Kidney epithelial cell (primary cell): ENCODE results near the gene MAP4K3. TPM values are rescaled to one million over a fixed set of nuclear protein-coding genes. Genes with fewer than 3 reads are reported as not detected.

Experiments
- DNase-seq: peaks from one replicate; pipeline ENCODE4 v3.0.0-alpha.2; 2010; ENCODE audit warnings: low read depth
- H3K27me3 ChIP-seq: 2 replicates; pipeline ENCODE4 v1.6.0; 2011; ENCODE audit warnings: low read length; ENCODE audit not compliant: control insufficient read depth, insufficient read depth
- H3K36me3 ChIP-seq: 2 replicates; pipeline ENCODE4 v1.5.1; 2011; ENCODE audit warnings: low read length; ENCODE audit not compliant: control insufficient read depth, insufficient read depth
- H3K4me3 ChIP-seq: 2 replicates; pipeline ENCODE4 v1.5.1; 2011; ENCODE audit warnings: low read depth, mild to moderate bottlenecking, control low read depth, low read length
- CTCF ChIP-seq: IDR thresholded peaks from 2 replicates; pipeline ENCODE4 v1.5.1; 2011; ENCODE audit warnings: mild to moderate bottlenecking, moderate library complexity, low read length, control low read depth, inconsistent platforms; ENCODE audit not compliant: insufficient read depth, poor library complexity, severe bottlenecking
- total RNA-seq: library from RNA; depleted of rRNA; stranded (reverse); fragments of >200 nt; gene quantifications from 2 replicates; pipeline ENCODE4 v1.2.3, GENCODE V29; 2015

The MAP4K3 gene
- total RNA-seq, 1 donor from 2014 or later, result 25.7 TPM

- no peak for DNase-seq
- no peak overlapping the region for H3K4me3 ChIP-seq
- no peaks in the 10 kb centered on the region for H3K27me3 ChIP-seq
- H3K36me3 ChIP-seq, result no peaks in the 10 kb centered on the region
- no peak for TF ChIP-seq CTCF
Observed at GRCh38 chr2:39356922-39357639, 80.0 kb downstream of the MAP4K3 start.

- TF ChIP-seq CTCF, result no peak
- no peaks in the 10 kb centered on the region for H3K36me3 ChIP-seq
- no peak for DNase-seq
- H3K4me3 ChIP-seq, result no peak overlapping the region
- H3K27me3 ChIP-seq, result no peaks in the 10 kb centered on the region
Observed at GRCh38 chr2:39350658-39351057, 86.4 kb downstream of the MAP4K3 start.

GRCh38 chr2:39338502-39338901 lies 98.6 kb downstream of the MAP4K3 start:
- H3K27me3 ChIP-seq, result no peaks in the 10 kb centered on the region

GRCh38 chr2:39335930-39336329 lies 101.2 kb downstream of the MAP4K3 start:
- Histone ChIP-seq H3K27me3 (no peaks in the 10 kb centered on the region), H3K4me3 (no peak overlapping the region), H3K36me3 (no peaks in the 10 kb centered on the region)
- TF ChIP-seq CTCF, result no peak
- no peak for DNase-seq

More at GRCh38 chr2:39338502-39338901, 98.6 kb downstream of the MAP4K3 start:
- Histone ChIP-seq H3K4me3 (no peak overlapping the region), H3K36me3 (no peaks in the 10 kb centered on the region)
- no peak for DNase-seq
- TF ChIP-seq CTCF, result no peak

- TF ChIP-seq CTCF, result no peak
- DNase-seq, result no peak
- Histone ChIP-seq H3K4me3 (no peak overlapping the region), H3K27me3 (no peaks in the 10 kb centered on the region), H3K36me3 (no peaks in the 10 kb centered on the region)
Observed at GRCh38 chr2:39334978-39335377, 102.1 kb downstream of the MAP4K3 start.

- no peaks in the 10 kb centered on the region for H3K27me3 ChIP-seq
- no peak overlapping the region for H3K4me3 ChIP-seq
- no peak for DNase-seq
- TF ChIP-seq CTCF, result no peak
- H3K36me3 ChIP-seq, result no peaks in the 10 kb centered on the region
Observed at GRCh38 chr2:39334529-39334928, 102.6 kb downstream of the MAP4K3 start.
